ENCODE measurements around the gene PLD4.

The PLD4 gene

GRCh38 chr14:104980611-104981531, 56.2 kb downstream of the PLD4 start:
- Histone ChIP-seq H3K36me3 (no peaks in the 10 kb centered on the region), H3K9me3 (no peaks in the 10 kb centered on the region), H3K27ac (peak overlapping the region; percentile 77), H3K4me3 (no peak overlapping the region; the same call in 1 of the 2 replicates), H3K9ac (peak overlapping the region; percentile 64), H3K4me2 (peak overlapping the region; percentile 100), H4K20me1 (peaks cover 11% of the 10 kb centered on the region), H3K4me1 (peaks cover 87% of the 10 kb centered on the region), H3K27me3 (no peaks in the 10 kb centered on the region)
- no peak for TF ChIP-seq Cebpa-rat (IDR thresholded peaks at IDR 0.05)

GRCh38 chr14:104981699-104982541, 57.2 kb downstream of the PLD4 start:
- Histone ChIP-seq H3K9me3 (no peaks in the 10 kb centered on the region), H3K4me3 (peak overlapping the region; percentile 30; the same call in 1 of the 2 replicates), H3K4me1 (peaks cover 88% of the 10 kb centered on the region), H3K27ac (peak overlapping the region; percentile 77), H4K20me1 (peaks cover 5% of the 10 kb centered on the region), H3K36me3 (no peaks in the 10 kb centered on the region), H3K9ac (peak overlapping the region; percentile 64), H3K4me2 (peak overlapping the region; percentile 100), H3K27me3 (no peaks in the 10 kb centered on the region)
- TF ChIP-seq Cebpa-rat (IDR thresholded peaks at IDR 0.05), result no peak

DNA sequence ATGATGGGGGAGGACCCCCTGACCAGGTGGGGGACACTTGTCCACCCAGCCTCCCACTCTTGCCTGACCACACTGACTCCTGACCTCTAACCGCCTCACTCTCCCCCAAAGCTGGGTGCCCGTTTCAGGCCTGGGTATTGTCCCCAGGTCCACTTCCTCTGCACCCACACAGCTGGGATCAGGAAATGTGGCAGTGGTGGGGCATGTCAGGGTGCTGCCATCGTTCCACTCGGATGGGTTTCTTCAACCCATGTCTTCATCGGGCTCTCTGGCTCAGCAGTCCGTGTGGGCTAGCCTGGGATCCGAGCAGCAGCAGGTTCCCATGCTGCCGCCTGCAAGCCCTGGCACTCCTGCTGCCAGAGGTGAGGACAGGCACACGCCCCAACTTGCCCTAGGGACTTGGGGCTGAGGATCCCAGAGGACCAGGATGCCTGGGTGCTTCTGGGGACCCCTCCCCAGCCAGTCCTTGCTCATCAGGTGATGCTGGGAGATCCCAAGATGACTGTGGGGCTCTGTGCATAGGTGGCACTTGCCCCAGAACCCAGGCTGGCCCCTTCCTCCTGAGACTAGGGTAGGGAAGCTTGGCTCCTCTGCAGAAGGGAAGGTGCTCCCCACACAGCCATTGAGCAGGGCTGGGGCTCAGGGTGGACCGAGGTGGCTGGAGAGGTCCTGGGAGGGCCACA, 58.0 kb downstream of the PLD4 start:
- no peak for TF ChIP-seq Cebpa-rat (IDR thresholded peaks at IDR 0.05)
- peak overlapping the region; percentile 4; the same call in 1 of the 2 replicates for H3K9ac ChIP-seq
- peak overlapping the region; percentile 77 for H3K27ac ChIP-seq
- H3K4me2 ChIP-seq, result peak overlapping the region; percentile 100
- no peaks in the 10 kb centered on the region for H3K9me3 ChIP-seq
- no peaks in the 10 kb centered on the region for H4K20me1 ChIP-seq
- H3K27me3 ChIP-seq, result no peaks in the 10 kb centered on the region
- peaks cover 88% of the 10 kb centered on the region for H3K4me1 ChIP-seq
- no peak overlapping the region for H3K4me3 ChIP-seq
- H3K36me3 ChIP-seq, result no peaks in the 10 kb centered on the region
